Sciatic nerve (tissue), 2 donors: ENCODE measurements around the gene LENEP. TPM values are rescaled to one million over a fixed set of nuclear protein-coding genes. Genes with fewer than 3 reads are reported as not detected.

ENCODE experiments used
- ATAC-seq: fragments of 200-7000 bp; cut with Tn5 transposase; one replicate; pipeline ENCODE4 v1.9.1; 2020; ENCODE audit warnings: mild to moderate bottlenecking, moderate library complexity
- DNase-seq: peaks from one replicate; pipeline ENCODE4 v3.0.0-alpha.2; 2020; ENCODE audit warnings: low spot score
- intact Hi-C: fragments of 100-400 bp; cut with DNase I; formaldehyde crosslinking; loops from one replicate; pipeline ENCODE4 v1.14.2; 2022
- total RNA-seq: library from RNA; stranded (reverse); fragmentation: NEBNext Ultra II Directional; extraction: Animal tissue kit (Norgen Biotek cat#: 25700); gene quantifications from one replicate; pipeline ENCODE4 v1.2.1, GENCODE V29; 2021
- donor health status: DM: no; HTN: no; CAD: no.
- donor health status: DM: no; HTN: no; CAD: no.

The LENEP gene
- total RNA-seq, 1 donor from 2014 or later: not detected

GRCh38 chr1:154958681-154959425 is 34.5 kb upstream of the LENEP start:
- DNase-seq (no peak), ATAC-seq (no peak)
- intact Hi-C loops: loop anchor here (10.0 kb wide), 1 partner anchor 96 kb away; the partner anchor contains the start of gene ADAM15

DNA sequence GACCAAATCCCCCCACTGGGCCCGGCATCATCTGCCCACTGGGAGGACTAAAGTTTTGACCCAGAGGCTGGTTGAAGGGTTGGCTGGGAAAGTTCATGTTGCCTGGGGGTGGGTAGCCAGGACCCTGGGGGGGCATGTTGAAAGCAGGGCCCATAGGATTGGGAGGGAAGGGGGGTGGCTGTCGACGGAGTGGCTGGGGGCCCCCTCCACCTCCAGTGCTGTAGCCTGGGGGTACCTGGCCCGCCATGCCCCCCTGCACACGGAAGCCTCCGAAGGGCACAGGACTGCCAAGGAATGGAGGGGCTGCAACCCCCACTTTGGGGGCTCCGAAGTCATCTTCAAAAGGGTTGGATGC is 34.0 kb upstream of the LENEP start:
- DNase-seq (no peak), ATAC-seq (no peak)
- intact Hi-C loops: loop anchor here (10.0 kb wide), 1 partner anchor 95 kb away; the partner anchor contains the start of gene ADAM15

DNA sequence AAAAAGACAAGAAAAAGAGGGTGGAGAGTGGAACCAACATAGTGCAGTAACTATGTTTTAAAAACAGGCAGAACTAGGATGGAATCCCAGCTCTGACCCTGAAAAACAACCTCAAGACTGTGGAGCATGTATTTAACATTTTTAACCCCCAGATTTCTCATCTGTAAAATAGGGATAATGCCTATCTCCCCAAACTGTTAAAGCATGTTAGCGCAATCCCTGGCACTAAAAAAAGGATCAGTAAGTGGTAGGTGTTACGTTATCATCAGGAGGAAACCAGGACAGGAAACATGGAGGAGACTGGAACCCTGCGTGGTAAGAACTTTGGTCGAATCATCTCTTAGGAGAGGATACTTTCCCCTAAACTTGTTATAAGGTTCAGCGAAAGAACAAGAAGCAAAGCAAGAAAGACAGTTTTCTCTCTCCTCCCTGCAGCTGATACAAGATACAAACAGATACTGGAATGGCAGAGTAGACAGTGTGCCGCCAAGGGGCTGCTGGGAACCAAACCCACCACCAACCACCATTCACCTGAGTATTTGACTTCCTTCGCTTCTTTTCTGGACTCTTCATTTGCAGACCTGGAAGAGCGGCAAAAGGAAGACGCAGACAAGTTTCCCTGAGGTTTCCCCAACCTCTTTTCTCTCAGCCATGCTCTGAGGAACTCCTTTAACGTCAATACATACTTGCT is 32.8 kb upstream of the LENEP start:
- ATAC-seq (no peak), DNase-seq (no peak)
- intact Hi-C loops: no loop called here

- DNase-seq (peak; percentile 90), ATAC-seq (peak; percentile 84)
- intact Hi-C loops: loop anchor here (2.0 kb wide), 1 partner anchor 33 kb away; no protein-coding TSS in a partner anchor
These were observed 31.9 kb upstream of the LENEP start, which contains the start of gene PYGO2 for GRCh38 chr1:154961207-154962155. TSS of gene PYGO2 (minus strand) at chr1:154961782. CDS start at chr1:154961576, 206 bp downstream.

GRCh38 chr1:154962156-154962749 is 31.1 kb upstream of the LENEP start:
- intact Hi-C loops: loop anchor here (2.0 kb wide), 1 partner anchor 33 kb away; no protein-coding TSS in a partner anchor
- no peak for ATAC-seq
- peak; percentile 60 for DNase-seq

- ATAC-seq (no peak), DNase-seq (no peak)
- intact Hi-C loops: loop anchor here (2.0 kb wide), 1 partner anchor 32 kb away; no protein-coding TSS in a partner anchor
These were observed 30.5 kb upstream of the LENEP start for GRCh38 chr1:154962795-154963330.

GRCh38 chr1:154963643-154964042 is 29.7 kb upstream of the LENEP start:
- intact Hi-C loops: loop anchor here (2.0 kb wide), 1 partner anchor 31 kb away; no protein-coding TSS in a partner anchor
- ATAC-seq: no peak
- DNase-seq: no peak

DNA sequence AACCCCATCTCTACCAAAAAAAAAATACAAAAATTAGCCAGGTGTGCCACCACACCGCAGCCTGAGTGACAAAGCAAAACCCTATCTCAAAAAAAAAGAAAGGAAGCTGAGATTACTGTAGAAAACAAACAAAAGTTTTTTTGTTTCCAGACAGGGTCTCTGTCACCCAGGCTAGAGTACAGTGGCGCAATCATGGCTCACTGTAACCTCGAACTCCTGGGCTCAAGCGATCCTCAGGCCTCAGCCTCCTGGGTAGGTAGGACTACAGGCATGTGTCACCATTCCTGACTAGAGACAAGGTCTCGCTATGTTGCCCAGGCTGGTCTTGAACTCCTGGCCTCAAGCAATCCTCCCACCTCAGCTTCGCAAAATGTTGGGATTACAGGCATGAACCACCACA is 29.0 kb upstream of the LENEP start:
- intact Hi-C loops: no loop called here
- DNase-seq (no peak), ATAC-seq (no peak)

GRCh38 chr1:154966111-154966510 is 27.3 kb upstream of the LENEP start:
- no peak for DNase-seq
- ATAC-seq: no peak
- intact Hi-C loops: no loop called here

DNA sequence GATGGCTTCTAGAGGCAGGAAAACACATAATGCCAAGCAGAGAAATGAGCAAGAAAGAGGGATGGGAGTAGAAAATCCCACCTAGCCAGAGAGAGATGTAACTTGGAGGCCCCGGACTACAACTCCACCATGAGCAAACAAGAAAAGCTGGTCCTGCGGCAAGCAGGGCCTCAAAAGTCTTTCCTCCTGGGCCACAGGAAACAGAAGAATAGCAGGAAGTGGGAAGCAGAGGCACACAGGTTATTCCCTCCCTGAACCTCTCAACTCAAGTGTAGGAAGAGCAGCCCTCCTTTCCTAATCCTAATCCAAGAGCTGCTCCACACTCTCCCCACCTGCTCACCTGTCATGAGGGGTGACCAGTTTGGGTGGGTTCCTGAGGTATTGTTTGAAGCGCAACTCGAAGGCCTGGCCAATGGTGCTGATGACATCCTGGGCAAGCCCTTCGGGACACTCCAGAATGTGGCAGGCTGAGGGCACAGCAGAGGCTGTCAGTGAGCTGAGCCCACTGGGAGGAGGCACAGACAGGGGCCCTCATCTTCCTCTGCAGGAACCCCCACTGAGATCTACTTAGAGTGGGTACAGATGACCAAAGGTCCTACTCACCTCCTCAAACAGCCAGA is 25.9 kb upstream of the LENEP start:
- no peak for DNase-seq
- intact Hi-C loops: no loop called here
- no peak for ATAC-seq

DNA sequence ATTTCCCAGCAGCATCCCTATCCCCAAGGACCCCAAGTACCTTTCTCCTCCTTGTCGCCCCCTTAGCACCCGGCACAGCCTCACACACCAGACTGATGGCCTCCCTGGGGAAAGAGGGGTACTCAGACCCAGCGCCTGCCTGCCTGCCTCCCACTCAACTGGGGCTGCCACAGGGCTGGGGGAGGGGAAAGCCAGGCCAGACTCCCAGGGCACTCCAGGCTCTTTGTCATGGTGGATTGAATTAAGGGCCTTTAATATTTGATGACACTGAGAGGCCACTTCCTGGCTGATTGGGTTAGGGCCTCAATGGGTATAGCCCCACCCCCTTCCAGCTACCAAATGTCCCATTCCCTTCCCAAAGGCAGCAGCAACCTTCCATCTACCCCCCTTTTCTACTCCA is 24.7 kb upstream of the LENEP start:
- intact Hi-C loops: no loop called here
- no peak for ATAC-seq
- DNase-seq: no peak

- ATAC-seq (no peak), DNase-seq (no peak)
- intact Hi-C loops: no loop called here
These were observed 24.1 kb upstream of the LENEP start for GRCh38 chr1:154969246-154969645.

- intact Hi-C loops: no loop called here
- peak; percentile 80 for DNase-seq
- ATAC-seq: no peak
These were observed 23.4 kb upstream of the LENEP start for GRCh38 chr1:154969860-154970452.

DNA sequence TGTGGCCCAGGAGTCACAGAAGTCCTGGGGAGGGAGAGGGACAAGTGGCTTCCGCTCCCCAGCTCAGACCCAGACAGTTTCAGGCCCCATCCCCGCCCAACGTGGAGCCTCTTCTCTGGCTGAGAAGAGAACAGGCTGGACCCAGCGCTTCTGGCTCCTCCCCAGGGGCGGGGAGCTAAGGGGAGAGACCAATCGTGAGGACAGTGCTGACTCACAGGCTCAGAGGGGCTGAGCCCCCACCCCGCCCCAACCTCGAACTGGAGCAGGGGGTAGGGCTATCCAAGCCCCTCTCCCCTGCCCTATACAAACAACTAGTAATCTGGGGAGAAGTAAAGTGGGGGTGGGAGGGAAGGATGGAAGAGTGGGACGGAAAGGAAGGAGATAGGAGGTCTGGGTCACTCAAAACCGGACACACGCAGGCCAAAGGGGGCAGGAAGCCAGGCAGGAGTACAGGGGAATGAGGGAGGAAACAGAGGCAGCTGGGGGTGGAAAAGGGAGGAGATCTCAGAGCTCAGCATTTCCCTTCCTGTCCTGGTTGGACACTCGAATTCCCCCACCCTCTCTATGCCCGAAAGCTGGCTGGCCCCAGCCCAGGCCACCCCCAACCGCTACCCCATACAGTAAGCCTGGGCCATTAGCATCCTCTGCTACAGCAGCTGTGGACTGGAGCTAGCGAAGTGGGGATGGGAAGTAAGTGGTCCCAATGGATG is 22.6 kb upstream of the LENEP start, which contains the start of gene SHC1:
TSS of gene SHC1 (minus strand) at position 117 of the 710 bp plus-strand sequence. CDS start 221 bp downstream, outside the sequence.
- ATAC-seq (peak; percentile 74), DNase-seq (peak; percentile 97)
- intact Hi-C loops: no loop called here

GRCh38 chr1:154971341-154971998 is 21.9 kb upstream of the LENEP start:
- DNase-seq: no peak
- no peak for ATAC-seq
- intact Hi-C loops: no loop called here

DNA sequence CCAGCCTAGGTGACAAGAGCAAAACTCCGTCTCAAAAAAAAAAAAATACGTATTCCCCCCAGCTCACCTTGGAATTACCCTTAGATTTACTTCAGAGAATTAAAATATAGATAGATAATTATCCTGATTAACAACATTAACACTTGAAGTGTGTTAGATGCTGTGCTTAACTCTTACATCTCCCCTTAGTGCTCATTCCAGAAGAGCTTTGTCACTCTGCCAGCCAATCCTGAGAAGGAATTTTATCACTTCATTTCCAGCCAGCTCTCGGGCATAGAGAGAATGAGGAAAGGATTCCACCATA is 21.2 kb upstream of the LENEP start:
- DNase-seq: no peak
- intact Hi-C loops: no loop called here
- ATAC-seq: no peak
